ENCODE results near the gene ADGRF5. TPM values are rescaled to one million over a fixed set of nuclear protein-coding genes. Genes with fewer than 3 reads are reported as not detected.

ADGRF5 gene
- total and polyA plus RNA-seq, 10 of the 15 experiments (the other 5 are each of a cell fraction or from before 2014, with no cell fraction given), result 0.01 to 0.13 TPM; not detected in 8

DNA sequence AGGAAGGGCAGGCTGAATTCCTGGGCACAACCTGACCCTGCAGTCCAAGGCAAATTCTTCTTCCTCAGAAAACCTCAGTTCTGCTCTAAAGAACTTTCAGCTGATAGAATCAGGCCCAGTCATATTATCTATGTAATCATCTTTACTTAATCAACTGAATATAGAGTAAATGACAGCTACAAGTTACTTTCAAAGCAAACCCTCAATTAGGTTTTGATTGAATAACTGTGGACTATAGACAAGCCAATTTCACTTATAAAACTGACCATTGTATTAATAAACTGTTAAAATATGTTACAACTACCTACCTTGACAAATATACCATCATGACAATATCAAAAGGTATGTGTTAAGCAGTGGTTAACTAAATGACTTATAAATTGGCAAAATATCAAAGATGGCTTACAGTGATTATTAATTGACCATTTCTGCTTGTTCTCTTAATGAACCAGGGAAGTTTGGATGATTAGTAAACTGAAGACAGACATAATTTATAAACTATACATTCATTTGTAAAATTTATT lies 46.1 kb upstream of the ADGRF5 start:
- ChIA-PET CTCF (no interaction called here), POLR2A (no interaction called here), RAD21 (ENCODE audit: unreplicated experiment) (no interaction called here), SMC1A (ENCODE audit: uncharacterized antibody, unreplicated experiment) (no interaction called here)
- H3K79me2 ChIP-seq (ENCODE audit: control insufficient read depth, insufficient read depth, low read length), result no peaks in the 10 kb centered on the region
- no TSS peak for BruUV-seq (replicated peaks)
- no peak for FAIRE-seq
- in situ Hi-C loops (cut with MboI) (no loop called here), intact Hi-C loops (cut with micrococcal nuclease; ENCODE audit: unreplicated experiment) (no loop called here)
- no peaks in the 10 kb centered on the region for H3K36me3 ChIP-seq (ENCODE audit: control insufficient read depth in 2 of 2, insufficient read depth in 2 of 2, low read length in 1 of 2)
- H2AFZ ChIP-seq (ENCODE audit: control insufficient read depth, low read depth, low read length), result no peak overlapping the region
- H3K9ac ChIP-seq (ENCODE audit: control insufficient read depth, insufficient read depth, low read length), result no peak overlapping the region
- H3K27ac ChIP-seq (ENCODE audit: control insufficient read depth, insufficient read depth), result no peak overlapping the region
- no peaks in the 10 kb centered on the region for H3K27me3 ChIP-seq (replicated peaks in 1 of 2; ENCODE audit: control insufficient read depth in 2 of 2, insufficient read depth in 2 of 2, low read length in 1 of 2)
- no peak for DNase-seq (ENCODE audit: low read depth, low spot score)
- no peaks in the 10 kb centered on the region for H4K20me1 ChIP-seq (ENCODE audit: control insufficient read depth, insufficient read depth)
- no peaks in the 10 kb centered on the region for H3K4me1 ChIP-seq (ENCODE audit: control insufficient read depth, insufficient read depth, low read length)
- no peak overlapping the region for H3K4me2 ChIP-seq (ENCODE audit: control insufficient read depth, insufficient read depth)
- H3K4me3 ChIP-seq, result no peak overlapping the region
- H3K9me3 ChIP-seq (replicated peaks; ENCODE audit: control insufficient read depth, insufficient read depth, low read length), result no peaks in the 10 kb centered on the region
- ATAC-seq, result no peak
- TF ChIP-seq, protein P1, sequence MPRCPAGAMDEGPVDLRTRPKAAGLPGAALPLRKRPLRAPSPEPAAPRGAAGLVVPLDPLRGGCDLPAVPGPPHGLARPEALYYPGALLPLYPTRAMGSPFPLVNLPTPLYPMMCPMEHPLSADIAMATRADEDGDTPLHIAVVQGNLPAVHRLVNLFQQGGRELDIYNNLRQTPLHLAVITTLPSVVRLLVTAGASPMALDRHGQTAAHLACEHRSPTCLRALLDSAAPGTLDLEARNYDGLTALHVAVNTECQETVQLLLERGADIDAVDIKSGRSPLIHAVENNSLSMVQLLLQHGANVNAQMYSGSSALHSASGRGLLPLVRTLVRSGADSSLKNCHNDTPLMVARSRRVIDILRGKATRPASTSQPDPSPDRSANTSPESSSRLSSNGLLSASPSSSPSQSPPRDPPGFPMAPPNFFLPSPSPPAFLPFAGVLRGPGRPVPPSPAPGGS (IDR thresholded peaks at IDR 0.05; ENCODE audit: borderline replicate concordance, insufficient read depth, low read depth, low read length, poor library complexity, severe bottlenecking), result no peak
- no peak for TF ChIP-seq MEF2A (IDR thresholded peaks at IDR 0.05; ENCODE audit: insufficient read depth, low read depth, low read length)

DNA sequence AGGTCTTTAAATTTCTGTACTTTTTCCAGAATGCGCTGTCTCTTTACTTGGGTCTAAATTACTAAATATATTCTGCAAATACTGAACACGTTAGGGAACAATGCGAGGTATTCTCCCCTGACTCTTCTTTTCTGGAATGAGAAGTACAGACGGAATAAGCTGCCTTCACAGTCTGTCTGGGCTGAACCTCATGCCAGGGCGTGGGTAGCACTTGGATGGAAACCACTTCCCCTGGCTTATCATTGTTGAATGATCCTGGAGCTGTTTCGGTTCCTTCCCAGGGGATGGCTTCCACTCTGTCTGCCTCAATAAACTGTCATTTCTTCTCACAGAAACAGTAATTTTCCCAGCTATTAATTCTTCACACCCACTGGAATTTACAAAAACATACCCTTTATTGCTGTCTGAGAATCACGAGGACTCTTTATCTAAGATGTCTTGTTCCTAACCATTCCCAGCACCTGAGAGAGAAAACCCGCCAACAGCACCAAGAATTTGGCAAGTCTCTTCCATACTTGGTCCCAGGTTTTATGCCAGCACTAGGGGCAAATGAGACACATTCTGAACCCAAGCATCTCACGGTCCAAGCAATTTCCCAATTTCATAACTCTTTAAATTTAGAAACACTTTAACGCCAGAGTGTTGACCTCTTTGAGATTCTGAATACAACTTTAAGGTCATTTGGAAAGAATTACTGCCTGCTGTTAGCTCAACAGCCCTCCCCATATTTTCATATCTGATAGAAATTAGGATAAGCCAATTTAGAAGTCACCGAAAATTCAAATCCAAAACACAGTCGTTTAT lies 43.2 kb upstream of the ADGRF5 start:
- Histone ChIP-seq H3K4me1 (ENCODE audit: control insufficient read depth, insufficient read depth, low read length) (no peaks in the 10 kb centered on the region), H4K20me1 (ENCODE audit: control insufficient read depth, insufficient read depth) (no peaks in the 10 kb centered on the region), H3K27ac (ENCODE audit: control insufficient read depth, insufficient read depth) (no peak overlapping the region), H2AFZ (ENCODE audit: control insufficient read depth, low read depth, low read length) (no peak overlapping the region), H3K9ac (ENCODE audit: control insufficient read depth, insufficient read depth, low read length) (no peak overlapping the region), H3K4me2 (ENCODE audit: control insufficient read depth, insufficient read depth) (no peak overlapping the region), H3K79me2 (ENCODE audit: control insufficient read depth, insufficient read depth, low read length) (no peaks in the 10 kb centered on the region), H3K36me3 (ENCODE audit: control insufficient read depth in 2 of 2, insufficient read depth in 2 of 2, low read length in 1 of 2) (no peaks in the 10 kb centered on the region), H3K4me3 (no peak overlapping the region), H3K9me3 (replicated peaks; ENCODE audit: control insufficient read depth, insufficient read depth, low read length) (no peaks in the 10 kb centered on the region), H3K27me3 (replicated peaks in 1 of 2; ENCODE audit: control insufficient read depth in 2 of 2, insufficient read depth in 2 of 2, low read length in 1 of 2) (no peaks in the 10 kb centered on the region)
- intact Hi-C loops (cut with micrococcal nuclease; ENCODE audit: unreplicated experiment), result no loop called here
- ChIA-PET RAD21 (ENCODE audit: unreplicated experiment) (no interaction called here), CTCF (interaction anchor here (0.9 kb wide), 1 partner anchor 874 kb away, joined by 3 read pairs; no protein-coding TSS in a partner anchor), SMC1A (ENCODE audit: uncharacterized antibody, unreplicated experiment) (no interaction called here), POLR2A (no interaction called here)
- BruUV-seq (replicated peaks), result no TSS peak
- TF ChIP-seq BHLHE40 (IDR thresholded peaks at IDR 0.05; ENCODE audit: borderline replicate concordance in 1 of 2, low read depth in 2 of 2, low read length in 1 of 2), result no peak
- no peak for TF ChIP-seq SMARCA5 (IDR thresholded peaks at IDR 0.05)
- no peak for TF ChIP-seq SIN3A (IDR thresholded peaks at IDR 0.05; ENCODE audit: low read depth, low read length)
- TF ChIP-seq ESRRA (IDR thresholded peaks at IDR 0.05; ENCODE audit: low read length), result no peak
- TF ChIP-seq, protein P2, sequence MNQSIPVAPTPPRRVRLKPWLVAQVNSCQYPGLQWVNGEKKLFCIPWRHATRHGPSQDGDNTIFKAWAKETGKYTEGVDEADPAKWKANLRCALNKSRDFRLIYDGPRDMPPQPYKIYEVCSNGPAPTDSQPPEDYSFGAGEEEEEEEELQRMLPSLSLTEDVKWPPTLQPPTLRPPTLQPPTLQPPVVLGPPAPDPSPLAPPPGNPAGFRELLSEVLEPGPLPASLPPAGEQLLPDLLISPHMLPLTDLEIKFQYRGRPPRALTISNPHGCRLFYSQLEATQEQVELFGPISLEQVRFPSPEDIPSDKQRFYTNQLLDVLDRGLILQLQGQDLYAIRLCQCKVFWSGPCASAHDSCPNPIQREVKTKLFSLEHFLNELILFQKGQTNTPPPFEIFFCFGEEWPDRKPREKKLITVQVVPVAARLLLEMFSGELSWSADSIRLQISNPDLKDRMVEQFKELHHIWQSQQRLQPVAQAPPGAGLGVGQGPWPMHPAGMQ (IDR thresholded peaks at IDR 0.05; ENCODE audit: borderline replicate concordance), result no peak
- no peak for TF ChIP-seq IKZF2 (IDR thresholded peaks at IDR 0.05)
- TF ChIP-seq STAT1 (conservative IDR thresholded peaks at IDR 0.05), result no peak
- TF ChIP-seq PML (IDR thresholded peaks at IDR 0.05; ENCODE audit: low read length), result no peak
- no peak for TF ChIP-seq GATAD2B (conservative IDR thresholded peaks at IDR 0.05; ENCODE audit: low read depth)
- TF ChIP-seq HDGF (IDR thresholded peaks at IDR 0.05), result no peak
- TF ChIP-seq EP300 (IDR thresholded peaks at IDR 0.05; ENCODE audit: borderline replicate concordance in 1 of 2, control insufficient read depth in 1 of 2, low read depth in 2 of 2, low read length in 2 of 2), result no peak
- no peak for TF ChIP-seq SUPT20H (IDR thresholded peaks at IDR 0.05; ENCODE audit: borderline replicate concordance, control insufficient read depth, low read depth, low read length)
- no peak for DNase-seq (ENCODE audit: low read depth, low spot score)
- in situ Hi-C loops (cut with MboI), result no loop called here
- 23% methylated on average over 12 of the region's 12 CpGs for WGBS (ENCODE audit: insufficient coverage, insufficient replicate concordance, low lambda C conversion rate, missing lambda C conversion rate)
- no peak for ATAC-seq
- FAIRE-seq, result no peak

Measured in GM12878 (cell line).